Measurements from ENCODE around the gene IFT22.

DNA sequence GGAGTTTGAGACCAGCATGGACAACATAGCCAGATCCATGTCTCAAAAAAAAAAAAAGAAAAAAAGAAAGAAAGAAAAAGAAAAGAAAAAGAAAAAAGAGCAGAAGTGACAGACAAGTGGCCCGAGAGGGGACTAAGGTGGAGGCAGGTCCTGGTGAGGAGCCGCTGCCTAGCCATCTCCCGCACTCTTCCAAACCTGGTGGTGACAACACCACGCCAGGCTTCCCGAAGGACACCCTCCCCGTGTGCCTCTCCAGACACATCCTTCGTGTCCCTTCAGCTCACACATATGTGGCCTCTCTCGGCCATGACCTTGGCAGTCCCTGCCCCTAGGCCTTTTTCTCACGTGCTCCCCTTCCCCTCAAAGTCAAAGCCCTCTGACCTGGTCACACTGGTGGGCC, 36.4 kb downstream of the IFT22 start:
- TF ChIP-seq TAF1 (IDR thresholded peaks at IDR 0.05; ENCODE audit: borderline replicate concordance, low read depth, low read length) (no peak), POLR2AphosphoS5 (IDR thresholded peaks at IDR 0.05; ENCODE audit: low read depth, low read length) (no peak), YY1 (IDR thresholded peaks at IDR 0.05; ENCODE audit: low read depth) (no peak), MXI1 (IDR thresholded peaks at IDR 0.05; ENCODE audit: low read depth, low read length) (no peak), EP300 (IDR thresholded peaks at IDR 0.05; ENCODE audit: borderline replicate concordance in 1 of 2, low read depth in 1 of 2, low read length in 1 of 2) (no peak), SIN3A (IDR thresholded peaks at IDR 0.05; ENCODE audit: borderline replicate concordance, low read depth, low read length) (no peak), RAD21 (IDR thresholded peaks at IDR 0.05; ENCODE audit: low read length) (no peak), NRF1 (IDR thresholded peaks at IDR 0.05; ENCODE audit: low read depth, low read length) (no peak)
- TF ChIP-seq, protein P1, sequence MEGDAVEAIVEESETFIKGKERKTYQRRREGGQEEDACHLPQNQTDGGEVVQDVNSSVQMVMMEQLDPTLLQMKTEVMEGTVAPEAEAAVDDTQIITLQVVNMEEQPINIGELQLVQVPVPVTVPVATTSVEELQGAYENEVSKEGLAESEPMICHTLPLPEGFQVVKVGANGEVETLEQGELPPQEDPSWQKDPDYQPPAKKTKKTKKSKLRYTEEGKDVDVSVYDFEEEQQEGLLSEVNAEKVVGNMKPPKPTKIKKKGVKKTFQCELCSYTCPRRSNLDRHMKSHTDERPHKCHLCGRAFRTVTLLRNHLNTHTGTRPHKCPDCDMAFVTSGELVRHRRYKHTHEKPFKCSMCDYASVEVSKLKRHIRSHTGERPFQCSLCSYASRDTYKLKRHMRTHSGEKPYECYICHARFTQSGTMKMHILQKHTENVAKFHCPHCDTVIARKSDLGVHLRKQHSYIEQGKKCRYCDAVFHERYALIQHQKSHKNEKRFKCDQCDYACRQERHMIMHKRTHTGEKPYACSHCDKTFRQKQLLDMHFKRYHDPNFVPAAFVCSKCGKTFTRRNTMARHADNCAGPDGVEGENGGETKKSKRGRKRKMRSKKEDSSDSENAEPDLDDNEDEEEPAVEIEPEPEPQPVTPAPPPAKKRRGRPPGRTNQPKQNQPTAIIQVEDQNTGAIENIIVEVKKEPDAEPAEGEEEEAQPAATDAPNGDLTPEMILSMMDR (IDR thresholded peaks at IDR 0.05) = no peak
- TF ChIP-seq, protein P2, sequence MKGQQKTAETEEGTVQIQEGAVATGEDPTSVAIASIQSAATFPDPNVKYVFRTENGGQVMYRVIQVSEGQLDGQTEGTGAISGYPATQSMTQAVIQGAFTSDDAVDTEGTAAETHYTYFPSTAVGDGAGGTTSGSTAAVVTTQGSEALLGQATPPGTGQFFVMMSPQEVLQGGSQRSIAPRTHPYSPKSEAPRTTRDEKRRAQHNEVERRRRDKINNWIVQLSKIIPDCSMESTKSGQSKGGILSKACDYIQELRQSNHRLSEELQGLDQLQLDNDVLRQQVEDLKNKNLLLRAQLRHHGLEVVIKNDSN (IDR thresholded peaks at IDR 0.05; ENCODE audit: borderline replicate concordance, low read depth) = no peak

Data from SK-N-SH (cell line).